Testis (tissue), 2 donors: ENCODE measurements around the gene TEX2.

Experiments used
- CTCF ChIP-seq, 3 experiments: fragments of 450-650 bp in 2 of 3; fragments of 200-600 bp in 1 of 3; sonication (generic) in 1 of 3; IDR thresholded peaks; one replicate each; pipeline ENCODE4 v1.5.1; 2016 to 2019; ENCODE audit warnings: antibody characterized with exemption in 3 of 3, mild to moderate bottlenecking in 2 of 3, moderate library complexity in 1 of 3
- POLR2A ChIP-seq: fragments of 450-650 bp; IDR thresholded peaks from one replicate; pipeline ENCODE4 v1.6.1; 2017; ENCODE audit warnings: antibody characterized with exemption, mild to moderate bottlenecking, moderate library complexity

- TF ChIP-seq POLR2A = no peak
- no peak for TF ChIP-seq CTCF (IDR thresholded peaks at IDR 0.05)
Measured at GRCh38 chr17:64102627-64103390, 160.3 kb downstream of the TEX2 start.
